ENCODE data around the gene ALPL.
A peak's percentile ranks its signal among the peaks of the same experiment; 100 is the strongest.

Gene ALPL

GRCh38 chr1:21622466-21623315 lies 113.5 kb downstream of the ALPL start:
- no peak overlapping the region for H3K4me3 ChIP-seq (ENCODE audit: low read depth, low read length)
- CTCF ChIA-PET: interaction anchor here (0.6 to 1.3 kb wide), 3 partner anchors 27 to 367 kb away, joined by 3 to 4 read pairs (median 3); no protein-coding TSS in a partner anchor
- POLR2A ChIA-PET: no interaction called here
- H3K27ac ChIP-seq (ENCODE audit: extremely low read depth, low read depth, low read length): no peak overlapping the region; the same call in 1 of the 2 replicates
- H3K9me3 ChIP-seq (ENCODE audit: control insufficient read depth, insufficient read depth, low read depth, low read length): no peaks in the 10 kb centered on the region
- no peaks in the 10 kb centered on the region for H3K36me3 ChIP-seq (ENCODE audit: control insufficient read depth in 2 of 2, insufficient read depth in 1 of 2, low read length in 2 of 2)
- H3K4me1 ChIP-seq (ENCODE audit: control insufficient read depth, insufficient read depth, low read length): peaks cover 4% of the 10 kb centered on the region; the same call in 1 of the 2 replicates
- TF ChIP-seq KLF7 (tag by site-specific recombination; IDR thresholded peaks at IDR 0.05; ENCODE audit: borderline replicate concordance) (no peak), ZNF423 (tag by site-specific recombination; IDR thresholded peaks at IDR 0.05) (no peak), ZNF692 (tag by site-specific recombination; IDR thresholded peaks at IDR 0.05) (0 out of 2 replicates have a peak, but pooled peaks have one; percentile 21), ZNF777 (tag by site-specific recombination; IDR thresholded peaks at IDR 0.05; ENCODE audit: borderline replicate concordance) (no peak), ZSCAN23 (tag by site-specific recombination; IDR thresholded peaks at IDR 0.05) (no peak), GLI4 (tag by site-specific recombination; IDR thresholded peaks at IDR 0.05) (no peak), ZBTB10 (tag by site-specific recombination; IDR thresholded peaks at IDR 0.05) (peak; percentile 33; the same call in 1 of the 2 replicates), ZNF426 (tag by site-specific recombination; IDR thresholded peaks at IDR 0.05) (no peak), IKZF3 (tag by site-specific recombination; IDR thresholded peaks at IDR 0.05) (no peak), ZNF513 (tag by site-specific recombination; IDR thresholded peaks at IDR 0.05) (no peak), GLIS1 (tag by site-specific recombination; IDR thresholded peaks at IDR 0.05) (peak; percentile 79), ZNF555 (tag by site-specific recombination; conservative IDR thresholded peaks at IDR 0.05) (no peak), ZNF266 (tag by site-specific recombination; IDR thresholded peaks at IDR 0.05; ENCODE audit: low read depth) (no peak), ZFP37 (tag by site-specific recombination; IDR thresholded peaks at IDR 0.05) (no peak), ZNF843 (tag by site-specific recombination; IDR thresholded peaks at IDR 0.05) (no peak), ZNF202 (tag by site-specific recombination; IDR thresholded peaks at IDR 0.05; ENCODE audit: borderline replicate concordance) (no peak), ZBTB26 (tag by site-specific recombination; optimal IDR thresholded peaks at IDR 0.05) (peak; percentile 28), SP3 (tag by site-specific recombination; IDR thresholded peaks at IDR 0.05) (no peak), ZNF335 (tag by site-specific recombination; conservative IDR thresholded peaks at IDR 0.05) (0 out of 2 replicates have a peak, but pooled peaks have one; percentile 52), ZNF623 (tag by site-specific recombination; IDR thresholded peaks at IDR 0.05) (no peak), ZFHX2 (tag by site-specific recombination; conservative IDR thresholded peaks at IDR 0.05) (no peak), OVOL3 (tag by site-specific recombination; IDR thresholded peaks at IDR 0.05) (no peak), ZNF354C (tag by site-specific recombination; IDR thresholded peaks at IDR 0.05; ENCODE audit: borderline replicate concordance, low read depth) (no peak), ZFP69B (tag by site-specific recombination; IDR thresholded peaks at IDR 0.05) (peak; percentile 60; the same call in 1 of the 2 replicates), TSHZ1 (tag by site-specific recombination; IDR thresholded peaks at IDR 0.05; ENCODE audit: borderline replicate concordance) (no peak)
